ENCODE results near the gene SMURF2. TPM values are rescaled to one million over a fixed set of nuclear protein-coding genes. Genes with fewer than 3 reads are reported as not detected.

SMURF2 gene
- total and polyA plus RNA-seq, 10 donors, result 5.4 to 35.7 (median 25.0) TPM

GRCh38 chr17:64626827-64627226 lies 35.3 kb downstream of the SMURF2 start:
- WGBS, 5 donors, result 80 to 93% (median 91%) methylated on average over 3 of the region's 3 CpGs
- no peaks in the 10 kb centered on the region for H3K27me3 ChIP-seq (replicated peaks in 1 of 7)
- peaks cover 6 to 61% (median 35%) of the 10 kb centered on the region in 6 donors for H3K4me1 ChIP-seq
- H3K4me3 ChIP-seq, result no peak overlapping the region
- H3K27ac ChIP-seq, result no peak overlapping the region
- intact Hi-C loops (cut with DNase I; ENCODE audit: low total_unique reads), result no loop called here
- TF ChIP-seq POLR2AphosphoS5 (IDR thresholded peaks at IDR 0.05) (no peak), CTCF (IDR thresholded peaks at IDR 0.05 in 8 of 11, conservative IDR thresholded peaks at IDR 0.05 in 3 of 11) (no peak), POLR2A (IDR thresholded peaks at IDR 0.05) (no peak)
- H3K36me3 ChIP-seq, result peaks cover 0 to 12% (median 0%) of the 10 kb centered on the region in 6 donors
- H3K9me3 ChIP-seq, result no peaks in the 10 kb centered on the region
- DNase-seq, result no peak

- H3K27me3 ChIP-seq (replicated peaks in 1 of 7), result no peaks in the 10 kb centered on the region
- peaks cover 0 to 12% (median 0%) of the 10 kb centered on the region in 6 donors for H3K36me3 ChIP-seq
- H3K9me3 ChIP-seq, result no peaks in the 10 kb centered on the region
- no peak for DNase-seq
- peaks cover 2 to 50% (median 27%) of the 10 kb centered on the region in 6 donors for H3K4me1 ChIP-seq
- WGBS, 5 donors, result 94 to 97% (median 94%) methylated on average over 4 of the region's 4 CpGs
- no peak overlapping the region for H3K27ac ChIP-seq
- TF ChIP-seq CTCF (IDR thresholded peaks at IDR 0.05 in 8 of 11, conservative IDR thresholded peaks at IDR 0.05 in 3 of 11) (no peak), POLR2A (IDR thresholded peaks at IDR 0.05) (no peak), POLR2AphosphoS5 (IDR thresholded peaks at IDR 0.05) (no peak)
- H3K4me3 ChIP-seq, result no peak overlapping the region
- intact Hi-C loops (cut with DNase I; ENCODE audit: low total_unique reads), result no loop called here
These were observed 36.6 kb downstream of the SMURF2 start for GRCh38 chr17:64625541-64625940.

- intact Hi-C loops (cut with DNase I; ENCODE audit: low total_unique reads), result no loop called here
- no peak for TF ChIP-seq POLR2A (IDR thresholded peaks at IDR 0.05)
- no peak for TF ChIP-seq CTCF (IDR thresholded peaks at IDR 0.05 in 8 of 11, conservative IDR thresholded peaks at IDR 0.05 in 3 of 11)
- no peak for TF ChIP-seq POLR2AphosphoS5 (IDR thresholded peaks at IDR 0.05)
- Histone ChIP-seq H3K27ac (no peak overlapping the region), H3K36me3 (peaks cover 0 to 12% (median 0%) of the 10 kb centered on the region in 6 donors), H3K27me3 (replicated peaks in 1 of 7) (no peaks in the 10 kb centered on the region), H3K9me3 (no peaks in the 10 kb centered on the region), H3K4me1 (peaks cover 0 to 36% (median 11%) of the 10 kb centered on the region in 6 donors), H3K4me3 (no peak overlapping the region)
- WGBS, 5 donors, result 79 to 91% (median 84%) methylated on average over 4 of the region's 4 CpGs
- no peak for DNase-seq
These were observed 39.0 kb downstream of the SMURF2 start for GRCh38 chr17:64622931-64623654.

GRCh38 chr17:64621772-64622171 lies 40.3 kb downstream of the SMURF2 start:
- 90 to 100% (median 97%) methylated on average over 6 of the region's 6 CpGs for WGBS, 5 donors
- intact Hi-C loops (cut with DNase I; ENCODE audit: low total_unique reads), result no loop called here
- no peak for DNase-seq

More at GRCh38 chr17:64621772-64622171, 40.3 kb downstream of the SMURF2 start:
- Histone ChIP-seq H3K27me3 (replicated peaks in 1 of 7) (no peaks in the 10 kb centered on the region), H3K4me3 (no peak overlapping the region), H3K4me1 (peaks cover 0 to 37% (median 10%) of the 10 kb centered on the region in 6 donors), H3K27ac (no peak overlapping the region), H3K9me3 (no peaks in the 10 kb centered on the region), H3K36me3 (peaks cover 0 to 12% (median 0%) of the 10 kb centered on the region in 6 donors)
- TF ChIP-seq POLR2A (IDR thresholded peaks at IDR 0.05) (no peak), POLR2AphosphoS5 (IDR thresholded peaks at IDR 0.05) (no peak), CTCF (IDR thresholded peaks at IDR 0.05 in 8 of 11, conservative IDR thresholded peaks at IDR 0.05 in 3 of 11) (no peak)

Data from spleen (tissue), 11 donors.